Germinal center (tissue), 1 donor: ENCODE data around the gene OLFM4.

ENCODE experiments used
- DNase-seq: peaks from one replicate; pipeline ENCODE4 v3.0.0; 2012; ENCODE audit warnings: mixed read lengths, low spot score

Gene OLFM4

GRCh38 chr13:53068585-53069520 lies 40.2 kb downstream of the OLFM4 start:
- no peak for DNase-seq

DNA sequence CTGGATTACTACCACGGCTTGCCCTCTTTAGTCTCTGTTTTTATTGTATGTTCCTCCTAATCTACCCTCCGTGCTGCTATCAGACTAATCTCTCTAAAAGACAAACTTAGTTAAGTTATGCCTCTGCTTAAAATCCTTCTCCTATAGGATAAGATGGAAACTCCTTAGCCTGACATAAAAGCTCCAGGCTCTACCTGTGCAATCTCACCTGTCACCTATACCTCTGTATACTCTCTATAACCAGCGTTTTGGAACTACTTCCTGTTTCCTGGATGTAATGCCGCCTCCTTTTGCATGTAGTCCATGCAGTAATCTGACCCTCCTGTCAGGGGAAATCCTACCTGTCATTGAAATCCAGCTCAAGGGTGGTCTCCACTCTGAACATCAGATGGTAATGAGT lies 41.2 kb downstream of the OLFM4 start:
- DNase-seq = no peak

DNA sequence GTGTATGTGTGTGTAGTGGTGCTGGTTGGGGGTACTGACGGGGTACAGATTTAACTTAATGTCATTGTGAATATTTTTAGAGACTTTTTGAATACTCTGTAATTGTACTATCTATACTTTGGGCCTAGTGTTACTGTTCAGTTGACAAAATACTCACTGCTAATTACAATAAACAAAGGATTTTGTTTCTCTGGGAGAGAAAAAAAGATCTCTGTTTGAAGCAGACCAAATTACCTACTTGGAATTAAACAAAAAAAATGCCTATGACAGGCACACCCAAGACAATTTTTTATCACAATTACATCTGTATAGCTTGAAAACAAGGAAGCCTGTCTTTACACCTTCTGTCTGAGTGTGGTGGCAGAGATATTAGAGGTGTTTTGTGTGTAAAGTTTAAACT lies 45.1 kb downstream of the OLFM4 start:
- no peak for DNase-seq

DNA sequence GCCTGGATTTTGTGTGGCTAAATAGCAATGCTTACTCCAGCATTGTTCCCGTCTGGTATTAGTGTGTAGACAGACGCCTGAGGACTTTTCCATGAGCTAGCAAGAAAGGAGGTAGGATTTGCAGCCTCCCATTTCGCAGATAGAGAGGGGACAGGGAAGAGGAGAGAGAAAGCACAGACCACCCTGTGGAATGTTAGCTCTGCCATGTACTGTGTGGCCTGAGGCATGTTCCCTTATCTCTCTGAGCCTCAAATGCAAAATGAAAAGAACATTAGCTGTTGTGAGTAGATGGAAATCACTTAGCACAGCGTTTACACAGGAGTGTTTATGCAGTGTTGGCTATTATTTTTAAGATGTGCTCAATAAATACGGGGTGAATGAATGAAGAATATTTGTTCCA lies 45.5 kb downstream of the OLFM4 start:
- no peak for DNase-seq

DNA sequence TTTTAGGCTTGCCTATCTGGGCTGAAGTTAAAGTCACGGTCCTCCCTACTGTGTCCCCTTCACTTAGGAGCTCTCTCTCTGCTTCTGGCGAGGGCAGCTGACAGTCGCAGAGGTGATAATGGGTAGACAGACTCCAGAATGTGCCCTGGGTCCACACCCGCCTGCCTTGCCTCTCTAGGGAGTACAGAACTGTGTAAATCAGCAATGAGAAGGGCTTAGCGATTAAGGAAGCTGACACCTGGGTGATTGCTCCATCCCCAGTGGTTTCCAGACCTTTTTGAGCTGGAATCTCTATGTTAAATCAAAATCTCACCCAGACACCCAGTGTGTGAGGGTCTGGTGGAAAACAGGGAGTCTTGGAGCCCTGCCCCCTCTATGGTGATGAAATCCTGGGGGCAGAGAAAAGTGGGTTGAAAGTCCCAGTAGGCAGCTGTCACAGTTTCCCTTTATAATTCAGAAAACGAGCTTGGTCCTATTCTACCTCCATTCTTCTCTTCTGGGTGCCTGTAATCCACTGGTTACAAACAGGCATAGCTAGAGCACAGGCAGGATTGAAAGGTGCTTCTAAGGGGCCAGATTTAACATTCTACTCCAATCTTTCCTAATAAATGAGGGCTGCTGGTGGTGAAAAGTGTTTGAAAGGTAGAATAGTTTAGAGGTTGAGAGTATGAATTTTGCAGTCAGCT lies 46.9 kb downstream of the OLFM4 start:
- DNase-seq = no peak

DNA sequence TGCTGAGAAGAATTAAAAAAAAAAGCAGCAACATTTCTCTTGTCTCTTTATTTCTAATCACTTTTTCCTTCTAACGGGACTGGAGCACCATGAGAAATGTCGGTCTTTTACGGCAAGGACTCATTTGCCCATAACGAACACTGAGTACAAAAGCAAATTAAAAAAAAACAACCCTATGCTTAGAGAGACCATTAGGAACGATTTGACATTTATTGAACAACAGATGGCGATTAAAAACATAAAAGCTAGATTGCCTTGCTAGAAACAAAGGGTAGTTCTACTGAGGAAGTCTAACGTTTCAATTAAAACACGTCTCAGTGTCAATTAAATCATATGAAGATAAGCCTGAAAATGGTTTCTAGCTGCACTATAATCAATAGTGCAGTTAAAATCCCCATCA lies 51.1 kb downstream of the OLFM4 start:
- no peak for DNase-seq

DNA sequence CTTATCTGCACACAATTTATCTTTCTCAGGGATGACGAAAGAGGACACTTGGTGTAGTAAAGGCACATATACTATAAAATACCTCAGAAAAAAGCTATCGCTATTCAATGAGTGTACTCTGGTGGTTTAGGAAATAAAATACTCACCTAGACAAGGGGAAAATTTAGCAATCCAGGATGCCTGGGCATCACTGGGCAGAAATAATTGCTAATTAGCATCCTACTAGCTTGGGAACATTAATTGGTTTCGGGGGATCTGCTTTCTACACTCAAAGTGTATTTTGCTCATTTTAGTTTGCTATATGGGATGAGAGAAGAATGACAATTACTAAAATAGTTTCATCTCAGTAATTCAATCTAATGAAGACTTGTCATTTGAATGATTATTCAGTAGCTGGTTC lies 60.3 kb downstream of the OLFM4 start:
- DNase-seq = no peak

- DNase-seq = no peak
Measured at GRCh38 chr13:53089951-53090350, 61.3 kb downstream of the OLFM4 start.

DNA sequence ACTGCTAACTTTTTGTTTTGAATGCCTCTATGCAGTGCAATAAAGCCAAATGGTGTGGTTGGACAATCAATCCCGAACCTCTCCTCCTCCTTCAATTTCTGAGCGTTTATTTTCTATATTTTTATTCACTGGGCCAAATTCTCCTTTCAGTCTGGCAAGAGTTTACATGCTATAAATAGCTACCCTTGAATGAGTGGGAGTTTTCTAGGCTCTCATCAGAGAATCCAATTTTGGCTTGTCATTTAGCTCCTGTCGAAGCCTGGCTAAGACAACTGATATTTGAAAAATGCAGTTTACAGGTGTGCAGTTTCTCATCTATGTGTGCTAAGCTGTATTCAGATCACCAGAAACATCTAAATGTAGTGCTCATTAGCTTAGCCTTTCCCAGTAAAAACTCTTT lies 61.8 kb downstream of the OLFM4 start:
- DNase-seq = no peak

DNA sequence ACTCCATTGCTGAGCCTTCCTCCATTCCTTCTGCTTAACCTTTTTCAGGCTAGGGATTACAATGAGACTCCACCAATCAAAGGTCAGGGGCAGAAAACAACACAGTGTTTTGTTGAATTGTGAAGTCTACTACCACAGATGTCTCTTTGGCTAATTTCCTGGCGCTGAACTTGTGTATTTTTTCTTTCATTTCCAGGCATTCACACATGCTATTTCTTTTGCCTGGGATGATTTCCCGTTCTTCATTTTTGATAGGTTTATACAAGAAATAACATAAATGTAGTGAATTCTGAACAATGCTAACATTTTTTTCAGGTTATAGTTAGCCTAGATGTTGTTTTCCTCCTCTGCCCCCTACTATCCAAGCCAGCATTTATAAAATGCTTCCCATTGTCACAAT lies 64.3 kb downstream of the OLFM4 start:
- no peak for DNase-seq

GRCh38 chr13:53098455-53098854 lies 69.8 kb downstream of the OLFM4 start:
- no peak for DNase-seq

- no peak for DNase-seq
Measured at GRCh38 chr13:53100394-53101063, 71.9 kb downstream of the OLFM4 start.
